SIG-M5 treated with dmso at 0.1 percent for 504 hours (cell line): Measurements from ENCODE around the gene ATP10D.

Source experiments
- DNase-seq: peaks from one replicate; lab custom pipeline; 2025; ENCODE audit not compliant: unreplicated experiment; lab: John Stamatoyannopoulos, UW

The ATP10D gene

GRCh38 chr4:47577779-47578553 lies 92.9 kb downstream of the ATP10D start:
- DNase-seq: no peak

DNA sequence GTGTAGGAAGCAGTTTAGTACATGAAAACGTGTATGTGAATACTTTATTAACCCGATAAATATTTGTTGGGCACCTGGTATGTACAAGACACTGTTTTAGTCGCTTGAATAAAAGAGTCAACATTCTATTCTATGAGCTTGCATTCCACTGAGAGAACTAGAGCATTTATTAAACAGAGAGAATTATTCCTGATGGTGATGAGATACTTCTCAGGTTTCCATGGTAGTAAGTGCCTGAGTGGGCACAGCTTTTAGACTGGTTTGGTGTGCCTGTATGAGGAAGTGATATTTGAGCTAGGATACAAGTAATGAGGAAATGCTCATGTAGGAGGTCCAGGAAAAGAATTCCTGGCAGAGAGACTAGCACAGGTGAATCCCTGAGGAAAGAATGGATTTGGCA lies 94.2 kb downstream of the ATP10D start:
- no peak for DNase-seq

GRCh38 chr4:47590325-47590724 lies 105.2 kb downstream of the ATP10D start:
- DNase-seq: no peak

- DNase-seq: no peak
These were observed 112.6 kb downstream of the ATP10D start for GRCh38 chr4:47597696-47598095.

DNA sequence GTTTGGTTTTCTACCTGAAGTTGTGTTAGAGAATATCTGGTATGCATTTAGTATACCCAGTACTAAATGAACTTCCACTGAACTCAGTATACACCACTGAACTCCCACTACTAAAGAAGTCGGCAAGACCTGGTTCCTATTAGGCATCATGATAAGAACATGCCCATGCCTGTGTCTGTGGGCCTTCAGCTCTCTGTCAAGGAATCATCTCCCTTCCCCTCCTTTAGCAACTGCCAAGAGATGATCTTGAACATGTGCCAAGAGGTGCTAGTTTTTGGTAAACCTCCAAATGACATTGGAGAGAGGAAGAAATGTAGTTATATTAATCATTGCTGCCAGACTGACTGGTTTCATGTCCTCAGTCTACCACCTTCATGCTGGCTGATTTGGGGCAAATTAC lies 113.2 kb downstream of the ATP10D start:
- no peak for DNase-seq

DNA sequence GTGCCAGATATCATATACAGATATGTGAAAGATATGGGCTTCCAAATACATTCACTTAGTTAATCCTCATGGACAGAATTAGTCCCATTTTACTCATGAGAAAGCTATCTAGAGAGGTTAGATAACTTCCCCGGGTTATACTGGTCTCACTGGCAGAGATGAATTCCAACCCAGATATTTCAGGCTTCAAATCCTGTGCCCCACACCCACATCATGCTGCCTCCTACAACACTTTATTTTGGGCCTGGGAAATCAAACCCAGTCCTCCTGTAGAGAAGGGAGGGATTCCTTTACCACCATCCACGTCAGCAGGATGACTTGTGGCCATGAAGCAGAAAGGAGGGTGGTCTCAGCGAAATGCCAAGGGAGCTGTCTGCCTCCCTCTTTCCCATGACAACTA lies 113.8 kb downstream of the ATP10D start:
- no peak for DNase-seq

DNA sequence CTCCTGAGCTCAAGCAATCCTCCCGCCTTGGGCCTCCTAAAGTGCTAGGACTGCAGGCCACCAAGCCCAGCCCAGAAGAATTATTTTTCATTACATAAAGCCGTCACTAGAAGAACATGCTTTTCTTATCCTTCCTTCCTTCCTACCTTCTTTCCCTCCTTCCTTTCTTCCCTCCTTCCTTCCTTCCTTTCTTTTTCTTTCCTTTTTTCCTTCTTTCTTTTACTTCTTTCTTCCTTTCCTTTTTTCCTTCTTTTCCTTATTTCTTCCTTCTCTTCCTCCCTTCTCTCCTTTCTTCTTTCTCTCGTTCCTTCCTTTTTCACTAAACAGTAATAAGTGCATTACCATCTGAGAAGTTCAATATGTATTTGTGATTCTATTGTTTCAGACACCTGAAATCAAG lies 121.4 kb downstream of the ATP10D start:
- DNase-seq: no peak

DNA sequence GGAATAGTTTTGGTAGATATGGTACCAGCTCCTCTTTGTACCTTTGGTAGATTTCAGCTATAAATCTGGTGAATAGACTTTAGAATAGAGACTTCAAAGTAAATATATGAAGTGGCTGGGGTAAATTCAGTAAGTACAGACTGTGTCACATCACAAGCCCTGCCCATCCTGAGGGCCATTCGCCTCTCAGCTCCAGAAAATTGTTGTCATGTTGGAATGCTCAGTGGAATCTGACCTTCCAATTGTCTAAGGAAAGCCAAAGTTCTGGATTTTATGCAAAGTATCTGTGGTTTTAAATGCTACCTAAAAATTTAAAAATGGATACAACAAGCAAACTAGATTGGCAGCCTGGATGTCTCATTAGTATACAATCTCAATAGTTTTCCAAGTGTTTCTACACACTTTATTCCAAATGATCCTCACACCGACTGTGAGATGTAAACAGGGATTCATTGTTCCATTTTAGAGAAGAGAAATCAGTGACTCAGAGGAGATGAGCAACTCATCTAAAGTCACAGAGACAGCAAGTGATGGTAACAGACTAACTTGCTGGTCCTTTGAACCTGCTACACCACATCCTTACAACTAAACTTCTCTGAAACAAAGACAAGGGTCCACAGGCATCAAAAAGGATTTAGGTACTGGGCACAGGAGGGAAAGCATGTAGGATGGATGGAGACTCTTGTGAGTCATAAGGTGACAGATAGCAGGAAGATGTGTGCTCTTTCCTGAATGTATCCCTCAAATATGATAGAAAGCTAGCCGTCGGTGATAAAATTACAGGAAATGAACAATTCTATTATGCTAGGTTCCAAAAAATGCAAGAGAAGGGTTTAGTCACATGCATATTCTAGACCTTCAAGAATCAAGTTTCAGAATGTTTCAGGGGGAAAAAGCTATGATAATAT lies 127.3 kb downstream of the ATP10D start:
- no peak for DNase-seq

DNA sequence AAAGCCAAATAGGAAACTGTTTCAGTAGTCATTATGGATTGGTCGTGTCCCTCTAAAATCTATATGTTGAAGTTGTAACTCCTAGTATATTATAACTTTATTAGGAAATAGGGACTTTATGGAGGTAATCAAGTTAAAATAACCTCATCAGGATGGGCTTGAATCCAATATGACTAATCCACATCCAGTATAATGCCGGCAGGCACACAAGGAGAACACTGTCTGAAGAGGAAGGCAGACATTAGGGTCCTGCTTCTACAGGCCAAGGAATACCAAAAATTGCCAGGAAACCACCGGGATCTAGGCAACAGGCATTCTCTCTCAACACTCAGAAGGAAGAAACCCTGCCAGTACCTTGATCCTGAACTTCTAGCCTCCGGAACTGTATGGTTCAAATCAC lies 130.3 kb downstream of the ATP10D start:
- DNase-seq: no peak

- DNase-seq: no peak
These were observed 132.5 kb downstream of the ATP10D start for GRCh38 chr4:47617607-47618006.

GRCh38 chr4:47619691-47620090 lies 134.6 kb downstream of the ATP10D start:
- no peak for DNase-seq

DNA sequence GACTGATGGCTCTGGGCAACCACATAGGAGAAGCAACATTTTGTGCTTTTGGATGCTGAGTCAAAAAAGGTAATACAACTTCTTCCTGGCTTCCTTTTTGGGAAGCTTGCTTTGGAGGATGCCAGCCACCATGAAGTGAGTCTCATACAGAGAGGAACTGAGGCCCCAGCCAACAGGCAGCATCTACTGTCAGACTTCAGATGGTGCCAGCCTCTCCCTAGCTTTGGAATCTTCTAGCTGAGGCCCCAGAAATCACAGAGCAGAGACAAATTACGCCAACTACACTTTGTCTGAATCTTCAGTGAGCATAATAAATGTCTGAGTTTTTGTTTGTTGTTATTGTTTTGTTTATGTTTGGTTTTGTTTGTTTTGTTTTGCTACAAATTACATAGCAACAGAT lies 136.1 kb downstream of the ATP10D start:
- no peak for DNase-seq

GRCh38 chr4:47624031-47624441 lies 139.0 kb downstream of the ATP10D start:
- no peak for DNase-seq

- DNase-seq: no peak
These were observed 146.1 kb downstream of the ATP10D start for GRCh38 chr4:47631161-47631560.

DNA sequence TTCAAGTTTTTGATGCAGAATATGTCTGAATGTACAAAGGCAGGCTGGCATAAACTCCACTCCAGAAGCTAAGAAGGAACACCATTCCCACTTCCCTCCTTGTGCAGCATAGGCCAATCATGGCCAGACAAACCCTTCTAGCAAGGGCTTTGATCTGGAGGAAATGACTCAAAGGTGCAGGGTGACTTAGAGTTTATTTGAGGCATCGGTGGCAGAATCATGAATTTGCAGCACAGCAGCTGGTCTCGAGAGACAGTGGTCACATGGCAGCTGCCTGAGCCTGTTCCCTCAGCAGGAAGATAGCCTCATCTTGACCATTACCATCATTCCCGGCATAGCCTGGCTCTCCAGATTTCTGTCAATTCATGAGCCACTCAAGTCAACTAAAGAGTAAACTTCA lies 154.5 kb downstream of the ATP10D start:
- no peak for DNase-seq

- no peak for DNase-seq
These were observed 155.8 kb downstream of the ATP10D start for GRCh38 chr4:47640911-47641310.

DNA sequence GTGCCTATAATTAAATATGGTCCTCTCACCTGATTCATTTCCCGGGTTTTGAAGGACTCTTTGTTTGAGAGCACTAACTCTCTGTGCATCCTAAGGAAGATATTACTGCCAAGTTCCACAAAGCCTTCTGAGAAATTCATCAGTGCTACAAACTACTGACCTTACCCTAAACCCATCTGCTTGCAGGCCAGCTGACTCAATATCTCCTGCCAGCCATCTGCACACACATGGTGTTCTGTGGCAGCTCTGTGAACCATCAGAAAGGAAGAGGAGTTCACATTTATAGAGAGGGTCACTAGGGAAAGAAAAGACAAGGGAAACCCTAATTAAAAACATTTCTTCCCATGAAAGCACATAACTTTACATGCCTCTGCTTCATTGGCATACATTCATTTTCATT lies 156.7 kb downstream of the ATP10D start:
- DNase-seq: no peak

DNA sequence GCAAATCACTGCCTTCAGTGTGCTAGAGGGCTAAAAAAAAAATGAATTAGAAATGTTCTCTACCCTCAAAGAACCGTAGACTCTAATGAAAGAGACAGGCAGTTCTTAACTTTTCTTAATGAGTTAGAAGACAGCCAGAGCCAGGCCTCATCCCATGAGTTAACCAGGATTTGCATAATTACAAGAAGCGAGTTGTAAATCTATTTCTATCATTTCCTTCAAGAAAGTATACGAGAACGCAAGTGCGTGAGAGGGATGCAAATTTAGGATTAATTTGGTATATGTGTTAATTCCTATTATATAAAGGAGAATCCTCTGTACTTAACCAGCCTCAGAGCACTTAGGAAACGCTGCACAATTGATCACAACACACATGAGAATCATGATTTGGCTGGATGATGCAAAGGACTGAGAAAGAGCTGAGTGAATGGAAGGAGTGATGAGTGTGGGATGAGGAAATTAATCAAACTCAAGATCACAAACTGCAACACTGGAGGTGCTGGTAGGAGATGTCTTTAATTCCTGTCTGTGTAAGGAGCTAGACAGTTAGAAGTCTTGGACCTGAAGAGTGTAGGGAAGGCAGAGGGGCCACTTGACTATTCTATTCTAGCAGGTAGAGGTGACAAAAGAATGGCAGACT lies 157.2 kb downstream of the ATP10D start:
- no peak for DNase-seq
